NCI-H510A (cell line): Measurements from ENCODE around the gene CAPZB.

Experiments used
- DNase-seq: peaks from one replicate; lab custom pipeline; 2025; lab: John Stamatoyannopoulos, UW

Gene CAPZB

DNA sequence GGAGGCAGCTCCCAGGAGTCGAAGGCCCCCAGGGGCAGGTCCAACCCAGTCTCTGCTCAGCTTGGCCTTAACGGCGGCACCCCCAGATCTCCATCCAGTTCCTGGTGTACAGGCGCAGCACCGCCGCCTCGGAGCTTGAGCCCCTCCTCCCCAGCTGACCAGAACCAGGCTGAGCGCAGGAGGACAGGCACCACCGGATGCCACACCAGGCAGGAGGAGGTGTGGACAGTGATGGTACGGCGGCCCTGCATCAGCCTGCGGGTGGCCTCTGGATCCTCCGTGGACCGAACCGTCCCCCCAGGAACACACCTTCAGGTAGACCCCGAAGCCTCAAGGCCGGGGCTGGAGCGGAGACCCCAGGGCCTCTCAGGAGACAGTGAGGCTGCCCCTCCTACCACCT, 156.9 kb downstream of the CAPZB start:
- no peak for DNase-seq

DNA sequence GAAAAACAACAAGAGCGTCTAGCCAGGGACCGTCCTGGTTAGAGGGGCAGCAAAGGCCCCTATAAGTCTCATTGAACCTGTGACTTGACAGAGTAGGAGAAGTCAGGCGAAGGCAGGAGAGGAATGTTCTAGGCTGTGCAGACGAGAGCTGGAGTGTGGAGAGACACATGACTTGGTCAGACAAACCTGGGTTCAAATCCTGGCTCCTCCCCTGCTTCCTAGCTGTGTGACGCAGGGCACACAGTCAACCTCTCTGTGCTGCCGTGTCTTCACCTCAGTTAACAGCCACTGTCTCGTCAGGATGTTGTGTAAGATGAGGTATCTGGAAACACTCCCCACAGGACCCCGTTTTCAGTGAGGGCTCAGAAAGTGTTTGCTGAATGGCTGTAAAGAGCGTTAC, 157.6 kb downstream of the CAPZB start:
- DNase-seq, result no peak

DNA sequence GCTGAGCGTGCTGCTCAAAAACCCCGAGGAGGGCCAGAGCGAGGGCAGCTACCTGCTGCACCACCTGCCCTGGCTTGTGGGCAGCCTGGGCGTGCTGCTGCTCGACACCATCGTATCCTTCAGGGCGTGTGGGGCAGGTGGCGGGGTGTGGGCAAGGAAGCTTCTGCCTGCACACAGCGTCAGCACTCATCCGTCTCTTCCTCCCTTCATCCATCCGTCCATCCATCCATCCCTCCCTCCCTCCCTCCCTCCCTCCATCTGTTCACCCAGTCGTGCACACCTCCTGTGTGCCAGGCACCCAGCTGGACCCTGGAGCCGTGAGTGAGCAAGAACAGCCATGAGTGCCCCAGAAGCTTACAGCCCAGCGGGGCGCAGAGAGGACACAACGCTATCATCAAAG, 158.0 kb downstream of the CAPZB start:
- no peak for DNase-seq

DNA sequence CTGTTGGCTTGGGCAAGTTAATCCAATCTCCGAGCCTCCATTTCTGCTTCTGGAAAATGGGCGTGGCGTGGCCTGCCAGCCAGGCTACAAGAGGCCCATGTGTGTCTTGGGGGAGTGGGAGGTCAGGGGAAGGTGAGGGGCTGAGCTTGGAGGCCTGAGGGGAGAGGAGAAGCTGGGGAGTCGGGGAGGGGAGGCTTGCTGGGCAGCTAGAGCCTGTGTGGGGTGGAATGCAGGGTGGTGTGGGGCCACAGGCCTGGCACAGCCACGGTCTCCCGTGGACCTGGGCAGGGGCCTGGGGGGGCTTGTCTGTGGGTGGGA, 158.6 kb downstream of the CAPZB start:
- DNase-seq, result no peak

DNA sequence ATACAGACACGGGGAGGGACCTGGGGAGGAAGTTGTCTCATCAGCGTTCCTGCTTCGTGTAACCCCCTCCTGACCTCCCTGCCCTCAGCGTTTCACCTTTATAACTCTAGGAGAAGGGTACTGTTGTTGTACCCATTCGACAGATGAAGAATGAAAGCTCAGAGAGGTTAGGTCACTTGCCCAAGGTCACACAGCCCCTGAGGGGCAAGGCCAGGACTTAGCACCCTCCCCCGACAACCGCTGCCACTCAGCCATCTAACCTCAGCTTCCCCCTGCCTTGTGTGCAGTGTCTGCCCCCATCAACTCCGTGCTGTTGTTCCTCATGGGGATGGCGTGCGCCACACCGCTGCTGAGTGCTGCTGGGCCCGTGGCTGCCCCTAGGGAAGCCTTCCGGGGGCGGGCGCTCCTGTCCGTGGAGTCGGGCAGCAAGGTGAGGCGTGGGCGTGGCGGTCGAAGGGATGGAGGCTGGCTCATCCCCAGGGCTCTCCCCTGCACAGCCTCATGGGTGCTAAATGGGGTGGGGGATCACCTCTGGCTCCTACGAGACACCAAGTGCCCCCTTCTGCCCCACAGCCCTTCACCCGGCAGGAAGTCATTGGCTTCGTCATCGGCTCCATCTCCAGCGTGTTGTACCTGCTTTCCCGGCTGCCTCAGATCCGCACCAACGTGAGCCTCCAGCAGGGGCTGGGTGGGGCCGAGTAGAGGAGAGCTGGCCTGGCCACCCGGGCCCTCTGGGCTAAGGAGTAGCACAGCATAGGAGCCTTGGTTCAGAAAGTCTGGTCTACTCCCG, 159.2 kb downstream of the CAPZB start:
- no peak for DNase-seq

DNA sequence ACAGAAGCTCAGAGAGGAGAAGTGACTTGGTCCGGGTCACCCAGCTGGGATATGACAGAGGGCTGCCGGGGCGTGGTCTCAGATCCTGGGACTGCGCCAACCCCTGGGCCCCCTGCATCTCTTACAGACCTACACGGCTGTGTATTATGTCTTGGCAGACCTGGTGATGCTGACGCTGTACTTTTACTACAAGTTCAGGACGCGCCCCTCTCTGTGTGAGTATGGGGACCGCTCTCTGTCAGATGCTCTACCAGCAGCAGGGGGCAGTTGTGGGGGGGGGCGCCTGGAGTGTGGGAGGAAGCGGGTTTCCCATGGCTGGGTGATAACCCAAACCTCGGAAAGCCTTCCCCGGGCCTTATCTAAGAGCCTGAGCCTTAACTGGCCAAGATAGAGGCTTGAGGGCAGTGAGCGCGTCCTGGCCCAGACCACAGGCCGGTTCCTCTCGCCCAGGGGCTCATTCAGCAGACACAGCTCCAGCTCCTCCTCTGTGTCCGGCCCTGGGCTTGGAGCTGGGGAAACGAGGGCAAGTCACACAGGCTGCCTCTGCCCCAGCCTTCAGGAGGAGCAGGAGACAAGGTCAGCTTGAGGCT, 159.9 kb downstream of the CAPZB start:
- DNase-seq, result no peak

DNA sequence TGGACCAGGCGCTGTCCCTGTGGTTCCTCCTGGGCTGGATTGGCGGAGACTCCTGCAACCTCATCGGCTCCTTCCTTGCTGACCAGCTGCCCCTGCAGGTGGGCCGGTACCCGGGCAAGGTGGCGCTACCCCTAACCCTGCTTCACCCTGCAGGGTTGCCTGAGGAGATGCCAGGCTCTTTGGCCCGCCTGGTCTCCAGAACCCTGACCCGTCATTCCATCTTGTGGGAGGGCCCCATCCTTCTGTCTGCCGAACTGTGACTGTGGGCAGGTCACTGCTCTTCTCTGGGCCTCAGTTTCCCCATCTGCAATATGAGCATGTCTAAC, 160.7 kb downstream of the CAPZB start:
- DNase-seq, result no peak

DNA sequence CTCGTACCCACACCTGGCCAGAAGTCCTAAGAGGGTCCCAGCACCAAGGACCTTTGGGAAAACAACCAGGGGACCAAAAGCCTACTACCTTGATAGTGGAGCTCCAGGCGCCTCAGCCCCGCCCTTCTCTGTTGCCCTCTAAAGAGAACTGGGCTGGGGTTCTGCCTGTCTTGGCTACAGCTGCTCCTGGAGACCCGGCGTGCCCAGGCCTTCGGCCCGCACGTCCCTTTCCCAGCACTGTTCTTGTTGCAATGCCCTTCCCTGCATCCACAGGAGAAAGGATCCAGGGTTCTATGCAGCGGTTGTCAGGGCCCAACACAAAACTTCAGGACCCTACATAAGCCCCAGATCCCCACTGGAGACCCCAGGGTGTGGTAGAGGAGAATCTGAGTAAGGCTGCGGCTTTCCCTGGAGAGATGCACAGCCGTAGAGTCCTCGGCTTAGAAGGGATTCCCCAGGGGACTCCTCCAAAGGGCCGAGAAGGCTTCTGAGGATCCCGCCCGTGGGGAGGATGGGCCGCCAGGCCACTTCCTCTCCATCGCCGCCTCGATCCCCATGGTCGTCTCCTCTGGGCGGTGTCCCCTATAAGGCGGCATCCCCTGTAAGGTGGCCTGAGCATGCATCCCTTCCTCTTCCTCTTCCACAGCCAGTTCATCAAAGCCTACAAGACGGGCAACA, 161.2 kb downstream of the CAPZB start:
- DNase-seq, result no peak

DNA sequence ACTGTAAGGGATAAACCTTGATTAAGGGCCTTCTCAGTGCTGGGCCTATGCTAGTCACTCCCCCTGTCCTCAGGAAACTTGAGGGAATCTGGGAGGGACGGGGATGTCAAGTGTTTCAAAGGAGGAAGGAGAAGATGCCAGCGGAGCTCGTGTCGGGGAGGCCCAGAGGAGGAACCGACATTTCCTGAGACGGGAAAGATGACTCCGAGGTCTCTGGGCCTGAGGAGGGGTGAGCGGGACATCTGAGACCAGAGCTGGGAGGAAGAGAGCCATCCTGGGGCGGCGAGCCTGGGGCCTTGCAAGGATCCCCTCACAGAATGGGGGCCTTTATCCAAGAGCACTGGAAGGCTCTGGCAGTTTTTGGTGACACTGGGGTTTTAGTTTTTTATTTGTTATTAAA, 162.9 kb downstream of the CAPZB start:
- no peak for DNase-seq

DNA sequence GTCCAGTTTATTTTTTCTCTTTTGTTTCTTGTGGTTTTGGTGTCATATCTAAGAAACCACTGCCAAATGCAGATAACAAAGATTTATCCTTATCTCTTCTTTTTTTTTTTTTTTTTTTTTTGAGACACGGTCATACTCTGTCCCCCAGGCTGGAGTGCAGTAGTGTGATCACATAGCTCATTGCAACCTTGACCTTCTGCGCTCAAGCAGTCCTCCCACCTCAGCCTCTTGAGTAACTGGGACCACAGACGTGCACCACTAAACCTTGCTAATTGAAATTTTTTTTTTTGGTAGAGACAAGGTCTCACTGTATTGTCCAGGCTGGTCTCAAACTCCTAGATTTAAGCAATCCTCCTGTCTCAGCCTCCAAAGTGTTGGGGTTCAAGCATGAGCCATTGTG, 164.3 kb downstream of the CAPZB start:
- DNase-seq, result no peak

DNA sequence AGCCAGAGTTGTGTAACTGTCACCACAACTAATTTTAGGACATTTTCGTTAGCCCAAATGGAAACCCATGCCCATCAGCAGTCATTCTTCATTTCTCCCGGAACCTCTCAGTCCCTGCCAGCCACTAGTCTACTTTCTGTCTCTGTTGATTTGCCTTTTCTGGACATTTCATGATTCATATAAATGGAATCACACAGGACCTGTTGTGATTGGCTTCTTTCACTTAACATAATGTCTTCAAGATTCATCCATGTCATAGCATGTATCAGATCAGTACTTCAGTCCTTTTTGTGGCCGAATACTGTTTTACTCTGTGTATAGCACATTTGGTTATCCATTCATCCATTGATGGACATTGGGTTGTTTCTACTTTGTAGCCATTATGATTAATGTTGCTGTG, 166.1 kb downstream of the CAPZB start:
- DNase-seq, result no peak

DNA sequence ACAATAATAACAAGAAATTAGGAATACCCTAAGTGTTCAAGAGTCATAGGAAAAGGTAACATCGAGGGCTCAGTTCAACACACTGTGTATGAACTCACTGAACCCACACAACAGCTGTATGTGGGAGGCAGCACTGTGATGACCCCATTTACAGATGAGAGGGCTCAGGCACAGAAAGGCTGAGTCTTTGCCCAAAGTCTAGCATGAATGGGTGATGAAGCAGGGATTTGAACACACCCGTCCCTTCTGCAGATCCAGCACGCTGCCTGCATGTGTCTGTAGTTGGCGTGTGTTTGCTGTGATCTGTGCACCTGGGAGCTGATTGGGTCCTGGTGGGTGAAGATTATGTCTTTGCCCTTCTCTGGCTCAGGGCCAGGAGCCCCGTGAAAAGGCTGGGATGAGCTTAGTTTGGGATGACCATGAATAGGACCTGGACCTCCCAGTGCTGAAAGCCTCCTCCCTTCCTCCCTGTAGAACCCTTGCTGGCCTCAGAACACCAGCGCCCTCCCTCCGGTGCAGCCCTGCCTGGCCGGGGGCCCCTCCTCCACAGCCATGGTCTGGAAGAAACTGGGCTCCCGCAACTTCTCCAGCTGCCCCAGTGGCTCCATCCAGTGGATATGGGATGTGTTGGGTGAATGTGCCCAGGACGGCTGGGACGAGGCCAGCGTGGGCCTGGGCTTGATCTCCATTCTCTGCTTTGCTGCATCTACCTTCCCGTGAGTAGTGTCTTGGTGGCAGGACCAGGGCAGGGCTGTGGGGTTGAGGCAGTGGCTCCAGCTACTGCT, 168.0 kb downstream of the CAPZB start:
- no peak for DNase-seq

DNA sequence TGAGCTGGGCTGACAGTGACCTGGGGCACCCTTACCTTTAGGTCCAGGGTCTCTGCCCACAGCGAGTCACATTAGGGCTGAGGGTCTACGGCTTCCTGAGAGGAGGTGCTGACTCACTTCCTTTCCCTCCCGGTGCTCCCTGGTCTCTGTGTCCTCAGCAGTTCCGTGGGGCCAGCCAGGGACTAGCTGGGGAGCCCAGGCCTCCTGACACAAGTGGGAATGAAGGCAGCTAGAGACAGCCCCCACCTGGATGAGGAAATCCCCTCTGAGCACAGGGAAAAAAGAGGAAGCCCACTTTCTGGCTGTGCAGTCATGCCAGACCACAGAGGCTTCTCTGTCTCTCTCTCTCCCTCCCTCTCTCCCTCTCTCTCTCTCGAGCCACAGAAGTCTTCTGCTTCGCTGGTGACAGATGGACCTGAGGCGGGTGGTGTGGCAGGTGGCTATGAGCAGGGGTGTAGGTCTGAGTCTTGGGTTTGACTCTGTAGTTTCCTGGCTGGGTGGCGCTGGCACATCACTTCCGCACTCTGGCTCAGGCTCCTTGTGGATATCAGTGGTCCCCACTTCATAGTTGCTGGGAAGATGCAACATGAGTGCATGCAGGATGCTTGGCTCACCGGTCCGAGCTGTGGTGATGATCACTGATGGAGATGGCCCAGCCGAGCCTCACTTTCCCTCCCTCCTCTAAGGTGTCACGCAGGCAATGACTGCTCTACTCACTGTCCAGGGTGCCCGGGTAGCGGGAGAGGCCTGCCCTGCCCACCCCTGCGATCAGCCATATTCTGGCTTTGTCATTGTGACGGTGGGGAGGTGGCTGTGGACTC, 169.8 kb downstream of the CAPZB start:
- DNase-seq, result no peak

DNA sequence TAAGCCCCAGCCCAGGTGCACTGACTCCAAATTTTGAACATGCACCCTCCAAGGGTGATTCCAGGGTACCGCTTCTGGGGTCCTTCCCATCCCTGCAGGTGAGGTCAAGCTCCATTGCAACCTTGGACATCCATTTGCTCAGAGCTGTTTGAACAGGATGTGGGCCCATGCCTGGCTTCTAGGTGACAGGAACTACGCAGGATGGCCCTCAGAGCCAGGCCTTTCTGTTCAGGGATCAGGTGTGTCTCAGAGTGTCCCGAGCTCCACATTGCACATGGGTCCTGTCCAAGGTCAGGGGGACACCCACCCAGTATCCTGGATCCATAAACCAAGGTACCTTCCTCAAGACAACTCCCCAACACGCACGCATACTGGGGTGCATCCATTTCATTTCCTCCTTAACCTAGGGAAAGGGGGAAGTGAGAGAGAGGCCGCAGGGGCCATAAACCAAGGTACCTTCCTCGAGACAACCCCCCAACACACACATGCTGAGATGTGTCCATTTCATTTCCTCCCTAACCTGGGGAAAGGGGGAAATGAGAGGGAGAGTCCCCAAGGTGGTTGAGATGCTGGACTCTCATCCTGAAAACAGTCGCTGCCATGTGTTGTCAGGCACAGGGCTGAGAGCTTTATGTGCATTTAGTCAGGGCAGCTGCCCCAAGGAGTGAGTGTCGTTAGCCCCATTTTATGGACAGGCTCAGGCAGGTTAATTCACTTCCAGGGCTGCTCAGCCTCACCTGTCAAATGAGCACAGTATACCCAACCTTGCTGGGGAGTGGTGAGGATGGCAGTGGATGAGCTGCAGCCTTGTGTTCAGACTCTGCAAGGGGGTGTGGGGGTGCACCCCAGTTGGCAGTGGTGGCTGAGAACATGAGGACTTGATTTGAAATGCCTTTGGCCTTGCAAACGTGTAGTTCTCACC, 171.1 kb downstream of the CAPZB start:
- DNase-seq, result no peak

DNA sequence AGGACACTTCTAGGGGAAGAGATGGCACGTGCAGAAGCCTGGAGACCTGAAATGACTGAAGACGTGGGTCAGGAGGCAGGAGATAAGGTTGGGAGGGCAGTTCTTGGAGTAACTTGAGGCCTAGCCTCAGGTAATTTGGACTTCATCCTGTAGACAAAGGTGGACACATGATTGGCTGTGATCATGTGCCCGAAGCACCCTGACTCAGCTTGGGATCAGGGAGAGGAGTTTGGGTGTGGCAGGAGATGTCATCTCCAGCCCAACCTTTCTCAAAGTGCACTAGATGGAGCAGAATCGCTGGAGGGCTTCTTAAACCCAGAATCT, 171.7 kb downstream of the CAPZB start:
- no peak for DNase-seq

DNA sequence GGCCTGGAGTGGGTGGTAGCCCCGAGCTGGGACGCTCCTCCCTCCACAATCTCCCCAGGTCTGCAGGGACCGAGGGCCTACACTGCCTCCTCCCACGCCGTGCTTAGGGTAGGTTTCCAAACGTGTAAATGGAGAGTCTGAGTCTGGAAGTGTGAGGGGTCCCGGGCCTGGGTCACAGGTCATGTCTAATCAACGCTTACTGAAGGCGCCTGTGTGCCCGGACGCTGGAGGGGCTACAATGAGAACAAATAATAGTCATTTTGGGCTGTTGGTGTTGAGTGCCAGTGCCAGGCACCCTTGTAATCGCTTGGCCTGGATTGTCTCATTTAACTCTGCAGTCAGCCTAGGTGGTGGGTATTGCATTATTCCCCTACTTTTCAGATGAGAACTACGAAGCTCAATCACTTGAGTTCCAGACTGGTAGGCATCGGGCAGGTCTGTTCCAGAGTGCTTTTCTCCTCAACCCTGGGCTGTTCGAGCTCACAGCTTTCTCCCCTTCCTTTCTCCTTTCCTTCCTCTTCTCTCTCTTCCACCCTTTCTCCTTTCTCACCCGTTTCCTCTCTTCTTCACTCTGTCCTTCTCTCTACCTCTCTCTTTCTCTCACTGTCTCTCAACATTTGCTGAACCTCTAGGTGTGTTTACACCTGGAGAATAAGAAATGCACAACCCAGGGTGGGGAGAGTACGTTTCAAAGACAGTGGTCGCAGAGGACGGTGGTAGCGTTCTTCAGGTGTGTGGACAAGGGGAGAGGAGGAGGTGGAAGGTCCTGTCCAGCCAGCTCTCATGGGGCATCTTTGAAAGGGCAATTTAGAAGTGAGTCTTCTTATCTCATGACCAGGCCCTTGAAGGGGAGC, 172.3 kb downstream of the CAPZB start:
- DNase-seq, result no peak

DNA sequence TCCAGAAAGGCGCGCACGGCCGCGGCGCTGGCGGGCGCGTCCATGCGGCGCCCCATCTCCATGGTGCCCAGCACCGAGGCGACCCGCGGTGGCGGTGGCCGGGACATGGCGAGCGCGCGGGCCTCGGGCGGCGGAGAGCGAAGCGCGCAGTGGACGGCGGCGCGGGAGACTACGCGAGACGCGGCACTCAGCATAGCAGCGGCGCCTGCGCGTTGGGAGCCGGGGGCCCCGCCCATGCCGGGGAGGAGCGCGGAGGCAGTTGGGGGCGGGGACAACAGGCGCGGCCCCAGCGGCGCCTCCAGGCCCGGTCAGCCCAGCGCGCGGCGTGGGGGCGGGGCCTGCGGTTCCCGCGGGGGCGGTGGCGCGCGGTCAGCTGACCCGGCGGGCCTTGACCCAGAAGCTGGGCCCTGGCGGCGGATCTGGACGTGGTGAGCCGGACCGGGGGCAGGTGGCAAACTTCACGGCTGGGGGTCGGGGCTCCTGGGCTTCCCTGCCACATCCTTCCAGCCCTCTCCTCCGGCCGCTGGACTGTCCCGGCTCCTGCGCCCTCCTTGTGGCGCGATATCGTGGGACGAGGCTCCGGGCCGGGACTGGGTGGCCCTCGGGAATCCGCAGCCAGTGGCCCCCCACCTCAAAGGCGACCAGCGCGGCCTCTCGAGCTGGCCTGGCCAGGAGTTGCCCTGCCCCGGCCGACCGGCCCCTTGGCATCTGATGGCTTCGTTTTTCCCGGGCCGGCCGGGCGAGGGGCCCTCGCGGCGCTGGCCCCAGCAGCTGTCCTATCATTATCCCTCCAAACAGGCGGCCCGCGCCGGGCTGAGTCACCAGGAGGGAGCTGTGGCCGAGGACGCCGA, 173.2 kb downstream of the CAPZB start, which contains the start of the genes AKR7A2 and SLC66A1:
TSS of gene AKR7A2 (minus strand) at position 214 of the 851 bp plus-strand sequence. CDS start at position 194, 20 bp downstream.
TSS of gene SLC66A1 (plus strand) at position 396 of the 851 bp plus-strand sequence. CDS start 5,352 bp downstream, outside the sequence.
- peak; percentile 81 for DNase-seq

DNA sequence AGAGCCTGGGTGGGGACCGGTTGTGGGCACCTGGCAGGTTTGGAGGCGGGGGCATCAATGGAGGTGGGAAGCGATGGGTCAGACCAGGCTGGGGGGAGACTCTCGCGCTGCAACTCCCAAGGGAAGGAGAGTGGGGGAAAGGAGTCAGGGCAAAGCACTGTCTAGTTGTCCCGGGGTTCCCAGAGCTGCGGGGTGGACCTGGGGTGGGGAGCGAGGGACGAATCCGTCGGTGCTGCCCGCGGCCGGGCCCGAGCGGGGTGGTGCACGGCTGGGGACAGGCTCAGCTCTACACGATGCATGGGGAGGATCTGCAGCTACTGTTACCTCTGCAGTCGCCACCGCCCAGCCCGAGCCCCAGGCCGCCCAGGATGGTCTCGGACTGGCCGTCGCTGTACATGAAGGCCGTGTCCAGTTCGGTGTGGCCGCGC, 173.8 kb downstream of the CAPZB start:
- no peak for DNase-seq
